ENCODE results near the gene PSMD10.

Gene PSMD10

DNA sequence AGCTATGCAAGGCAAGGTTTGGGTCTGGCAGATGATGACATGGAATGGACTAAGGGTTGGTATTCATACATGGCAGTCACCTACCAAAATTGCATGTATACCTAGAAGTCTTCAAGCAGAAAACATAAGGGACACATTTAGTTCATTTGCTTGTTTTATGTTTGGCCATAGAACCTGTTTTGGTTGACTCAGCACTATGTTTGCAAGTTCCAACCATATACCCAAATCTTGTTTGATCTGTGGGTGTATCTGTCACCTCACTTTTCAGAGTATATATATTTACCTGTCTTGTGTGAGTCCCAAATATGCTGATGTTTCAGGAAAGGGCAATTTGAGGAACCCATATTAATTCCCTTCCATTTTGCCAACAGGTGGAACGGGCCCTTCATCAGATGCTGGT, 39.5 kb upstream of the PSMD10 start:
- TF ChIP-seq CTCF (IDR thresholded peaks at IDR 0.05; ENCODE audit: insufficient read depth, missing control alignments): no peak
- FAIRE-seq: no peak
- DNase-seq (ENCODE audit: insufficient read length, low spot score): no peak

GRCh38 chrX:108127152-108127551, 35.8 kb upstream of the PSMD10 start:
- no peak for DNase-seq (ENCODE audit: insufficient read length, low spot score)
- no peak for TF ChIP-seq CTCF (IDR thresholded peaks at IDR 0.05; ENCODE audit: insufficient read depth, missing control alignments)
- no peak for FAIRE-seq

DNA sequence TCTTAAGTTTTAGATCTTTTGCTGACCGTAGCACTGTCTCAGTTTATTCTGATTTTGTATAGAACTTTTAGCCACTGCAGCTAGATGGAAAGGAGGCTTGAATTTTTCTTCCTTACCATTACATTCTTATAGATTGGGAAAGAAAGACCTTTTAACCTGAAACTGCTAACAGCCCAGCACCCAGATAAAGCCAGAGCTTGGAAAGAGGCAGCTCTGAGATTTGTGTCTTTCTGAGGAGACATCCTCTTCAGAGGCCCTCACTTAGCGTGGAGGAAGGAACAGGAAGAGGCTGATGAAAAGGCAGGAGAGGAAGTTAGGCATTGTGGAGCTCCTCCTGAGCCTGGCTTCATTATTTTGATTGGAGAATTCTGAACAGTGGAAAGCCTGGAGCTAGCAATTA, 35.3 kb upstream of the PSMD10 start:
- TF ChIP-seq CTCF (IDR thresholded peaks at IDR 0.05; ENCODE audit: insufficient read depth, missing control alignments): no peak
- FAIRE-seq (no peak), DNase-seq (ENCODE audit: insufficient read length, low spot score) (no peak)

- no peak for TF ChIP-seq CTCF (IDR thresholded peaks at IDR 0.05; ENCODE audit: insufficient read depth, missing control alignments)
- no peak for FAIRE-seq
- no peak for DNase-seq (ENCODE audit: insufficient read length, low spot score)
Observed at GRCh38 chrX:108123591-108124366, 32.4 kb upstream of the PSMD10 start.

- TF ChIP-seq CTCF (IDR thresholded peaks at IDR 0.05; ENCODE audit: insufficient read depth, missing control alignments): no peak
- no peak for DNase-seq (ENCODE audit: insufficient read length, low spot score)
- FAIRE-seq: no peak
Observed at GRCh38 chrX:108122748-108123147, 31.4 kb upstream of the PSMD10 start.

GRCh38 chrX:108121291-108121690, 29.9 kb upstream of the PSMD10 start:
- FAIRE-seq: no peak
- DNase-seq (ENCODE audit: insufficient read length, low spot score): no peak
- TF ChIP-seq CTCF (IDR thresholded peaks at IDR 0.05; ENCODE audit: insufficient read depth, missing control alignments): no peak

GRCh38 chrX:108117988-108118387, 26.6 kb upstream of the PSMD10 start:
- FAIRE-seq: no peak
- no peak for TF ChIP-seq CTCF (IDR thresholded peaks at IDR 0.05; ENCODE audit: insufficient read depth, missing control alignments)
- DNase-seq (ENCODE audit: insufficient read length, low spot score): no peak
